ENCODE results near the gene TTL.

The TTL gene

DNA sequence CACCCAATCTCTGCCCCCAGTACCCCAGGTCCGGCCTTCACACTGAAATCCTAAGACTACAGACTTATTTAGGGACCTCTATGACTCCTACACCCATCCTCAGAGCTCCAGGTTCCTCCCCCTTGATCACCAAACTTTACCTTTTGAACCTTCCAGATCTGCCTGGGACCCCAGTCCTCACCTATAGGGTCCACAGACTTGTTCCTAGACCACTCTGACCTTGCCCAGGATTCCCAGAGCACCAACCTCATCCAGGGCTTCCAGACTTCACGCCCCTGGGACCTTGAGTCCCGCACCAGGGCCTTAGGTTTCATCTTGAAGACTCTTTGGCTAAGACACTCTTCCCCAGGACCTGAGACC lies 102.9 kb downstream of the TTL start:
- no peak for DNase-seq

DNA sequence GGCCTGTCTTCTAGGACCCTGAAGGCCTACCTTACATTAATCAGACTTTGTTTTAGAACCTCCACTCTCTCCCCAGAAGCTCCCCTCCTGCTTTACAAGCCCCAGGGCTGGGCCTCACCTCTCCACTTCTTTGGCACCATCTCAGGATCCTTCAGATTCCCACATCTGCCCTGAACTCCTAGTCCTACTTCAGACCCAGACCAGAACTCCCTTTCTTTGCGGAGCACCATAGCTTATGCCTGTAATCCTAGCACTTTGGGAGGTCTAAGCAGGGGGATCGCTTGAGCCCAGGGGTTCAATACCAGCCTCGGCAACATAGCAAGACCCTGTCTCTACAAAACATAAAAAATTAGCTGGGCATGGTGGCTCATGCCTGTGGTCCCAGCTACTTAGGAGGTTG lies 103.4 kb downstream of the TTL start:
- DNase-seq: no peak

DNA sequence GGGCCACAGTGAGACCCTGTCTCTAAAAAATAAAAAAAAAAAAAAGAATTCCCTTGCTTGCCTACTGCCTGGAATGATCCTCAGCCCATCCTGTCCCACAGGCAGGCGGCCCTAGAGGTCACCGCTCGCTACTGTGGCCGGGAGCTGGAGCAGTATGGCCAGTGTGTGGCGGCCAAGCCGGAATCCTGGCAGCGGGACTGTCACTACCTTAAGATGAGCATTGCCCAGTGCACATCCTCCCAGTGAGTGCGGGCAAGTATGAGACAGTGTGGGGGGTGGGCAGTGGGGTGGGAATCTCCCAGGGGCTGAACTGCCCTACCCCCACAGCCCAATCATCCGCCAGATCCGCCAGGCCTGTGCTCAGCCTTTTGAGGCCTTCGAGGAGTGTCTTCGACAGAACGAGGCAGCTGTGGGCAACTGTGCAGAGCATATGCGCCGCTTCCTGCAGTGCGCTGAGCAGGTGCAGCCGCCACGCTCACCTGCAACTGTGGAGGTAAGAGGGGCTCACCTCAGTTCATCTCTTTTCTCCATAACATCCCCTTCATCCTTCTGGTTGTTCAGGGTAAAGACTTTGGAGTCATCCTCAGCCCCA lies 104.0 kb downstream of the TTL start:
- no peak for DNase-seq

DNA sequence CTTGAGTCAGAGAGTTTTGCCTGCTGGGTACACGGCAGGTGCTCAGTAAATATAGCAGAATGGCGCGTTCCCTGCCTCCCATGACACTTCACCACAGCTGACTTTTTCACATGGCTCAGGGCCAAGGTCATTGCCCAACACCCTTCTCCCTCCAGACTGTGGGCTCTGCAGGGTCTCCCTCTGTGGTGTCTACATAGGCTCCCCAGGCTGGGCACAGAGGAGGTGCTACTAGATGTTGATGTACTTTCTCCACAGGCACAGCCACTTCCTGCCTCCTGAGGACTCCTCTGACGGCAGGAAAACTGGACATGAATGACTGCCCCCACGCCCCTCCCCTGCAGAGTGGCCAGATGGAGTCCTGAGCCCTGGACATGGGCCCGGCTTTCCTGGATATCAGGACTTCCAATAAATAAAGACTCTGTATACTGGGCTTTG lies 106.7 kb downstream of the TTL start:
- DNase-seq: peak; percentile 50

Measured in femur (tissue), 1 donor.